CD4-positive, alpha-beta T cell treated with Interleukin-12 subunit alpha and Interleukin-12 subunit beta, for 1 hour (primary cell): ENCODE data around the gene ZSWIM8.

Source experiments
- DNase-seq: peaks from one replicate; pipeline ENCODE4 v3.0.0-alpha.2; 2020

Gene ZSWIM8

GRCh38 chr10:73841526-73842285 is 56.3 kb downstream of the ZSWIM8 start:
- DNase-seq: no peak

GRCh38 chr10:73842349-73842748 is 56.9 kb downstream of the ZSWIM8 start:
- DNase-seq: no peak

- no peak for DNase-seq
These were observed 57.9 kb downstream of the ZSWIM8 start for GRCh38 chr10:73843261-73843660.

GRCh38 chr10:73847031-73847430 is 61.6 kb downstream of the ZSWIM8 start:
- DNase-seq: no peak

GRCh38 chr10:73848821-73849489 is 63.5 kb downstream of the ZSWIM8 start:
- peak; percentile 91 for DNase-seq

GRCh38 chr10:73850211-73850610 is 64.8 kb downstream of the ZSWIM8 start:
- no peak for DNase-seq

GRCh38 chr10:73850863-73851461 is 65.6 kb downstream of the ZSWIM8 start:
- no peak for DNase-seq
